Kidney epithelial cell (primary cell): ENCODE measurements around the gene CFAP52. TPM values are rescaled to one million over a fixed set of nuclear protein-coding genes. Genes with fewer than 3 reads are reported as not detected.
"Not testable (repeated sequence)": the region's sequence is repeated elsewhere in the genome, so short reads cannot be mapped to it uniquely, and the experiment has no call there.

Source experiments
- DNase-seq: peaks from one replicate; pipeline ENCODE4 v3.0.0-alpha.2; 2010; ENCODE audit warnings: low read depth
- H3K27me3 ChIP-seq: 2 replicates; pipeline ENCODE4 v1.6.0; 2011; ENCODE audit warnings: low read length; ENCODE audit not compliant: control insufficient read depth, insufficient read depth
- H3K36me3 ChIP-seq: 2 replicates; pipeline ENCODE4 v1.5.1; 2011; ENCODE audit warnings: low read length; ENCODE audit not compliant: control insufficient read depth, insufficient read depth
- H3K4me3 ChIP-seq: 2 replicates; pipeline ENCODE4 v1.5.1; 2011; ENCODE audit warnings: low read depth, mild to moderate bottlenecking, control low read depth, low read length
- total RNA-seq: library from RNA; depleted of rRNA; stranded (reverse); fragments of >200 nt; gene quantifications from 2 replicates; pipeline ENCODE4 v1.2.3, GENCODE V29; 2015
- TF ChIP-seq, protein P1 (sequence below): IDR thresholded peaks from 2 replicates; pipeline ENCODE4 v1.5.1; 2011; ENCODE audit warnings: mild to moderate bottlenecking, moderate library complexity, low read length, control low read depth, inconsistent platforms; ENCODE audit not compliant: insufficient read depth, poor library complexity, severe bottlenecking

CFAP52 gene
- total RNA-seq, 1 donor from 2014 or later: not detected

DNA sequence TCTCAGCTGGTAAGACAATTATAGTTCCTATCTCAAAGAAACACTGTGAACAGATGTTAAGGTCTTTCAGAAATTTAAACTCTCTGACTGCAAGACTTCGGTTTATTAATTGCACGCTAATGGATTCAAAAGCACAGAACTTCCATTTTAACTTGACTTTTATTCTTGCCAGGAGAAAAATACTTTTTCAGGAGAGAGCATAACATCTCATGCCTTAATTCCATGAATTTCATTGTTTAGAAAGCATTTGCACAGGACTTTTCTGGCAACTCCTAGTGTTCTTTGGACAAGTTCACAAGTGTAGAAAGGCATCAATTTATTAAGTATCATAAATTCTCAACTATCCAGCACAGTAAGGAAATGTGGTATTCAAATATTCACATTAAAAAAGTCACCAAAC lies 23.3 kb upstream of the CFAP52 start:
- TF ChIP-seq, protein P1, sequence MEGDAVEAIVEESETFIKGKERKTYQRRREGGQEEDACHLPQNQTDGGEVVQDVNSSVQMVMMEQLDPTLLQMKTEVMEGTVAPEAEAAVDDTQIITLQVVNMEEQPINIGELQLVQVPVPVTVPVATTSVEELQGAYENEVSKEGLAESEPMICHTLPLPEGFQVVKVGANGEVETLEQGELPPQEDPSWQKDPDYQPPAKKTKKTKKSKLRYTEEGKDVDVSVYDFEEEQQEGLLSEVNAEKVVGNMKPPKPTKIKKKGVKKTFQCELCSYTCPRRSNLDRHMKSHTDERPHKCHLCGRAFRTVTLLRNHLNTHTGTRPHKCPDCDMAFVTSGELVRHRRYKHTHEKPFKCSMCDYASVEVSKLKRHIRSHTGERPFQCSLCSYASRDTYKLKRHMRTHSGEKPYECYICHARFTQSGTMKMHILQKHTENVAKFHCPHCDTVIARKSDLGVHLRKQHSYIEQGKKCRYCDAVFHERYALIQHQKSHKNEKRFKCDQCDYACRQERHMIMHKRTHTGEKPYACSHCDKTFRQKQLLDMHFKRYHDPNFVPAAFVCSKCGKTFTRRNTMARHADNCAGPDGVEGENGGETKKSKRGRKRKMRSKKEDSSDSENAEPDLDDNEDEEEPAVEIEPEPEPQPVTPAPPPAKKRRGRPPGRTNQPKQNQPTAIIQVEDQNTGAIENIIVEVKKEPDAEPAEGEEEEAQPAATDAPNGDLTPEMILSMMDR: no peak
- H3K27me3 ChIP-seq: no peaks in the 10 kb centered on the region
- DNase-seq: no peak
- H3K4me3 ChIP-seq: no peak overlapping the region
- no peaks in the 10 kb centered on the region for H3K36me3 ChIP-seq

DNA sequence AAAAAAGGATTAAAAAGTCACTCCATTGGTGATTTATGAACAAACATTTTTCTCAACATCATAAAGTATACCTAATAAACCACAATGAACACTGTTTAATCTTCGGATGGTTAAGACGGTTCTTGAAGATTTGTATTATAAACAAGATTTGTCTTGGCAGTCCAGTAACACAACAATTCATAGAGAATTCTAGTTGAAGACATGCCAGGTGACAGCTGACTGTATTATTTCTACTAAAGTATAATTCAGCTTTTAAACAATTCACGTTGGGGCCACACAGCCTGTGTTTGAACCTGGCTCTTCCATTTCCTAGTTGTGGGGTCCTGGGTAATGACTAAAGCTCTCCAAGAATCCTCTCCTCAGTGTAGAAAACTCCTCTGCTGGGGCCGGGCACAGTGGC lies 22.8 kb upstream of the CFAP52 start:
- no peak for DNase-seq
- Histone ChIP-seq H3K36me3 (no peaks in the 10 kb centered on the region), H3K4me3 (no peak overlapping the region), H3K27me3 (no peaks in the 10 kb centered on the region)
- TF ChIP-seq, protein P1: no peak

DNA sequence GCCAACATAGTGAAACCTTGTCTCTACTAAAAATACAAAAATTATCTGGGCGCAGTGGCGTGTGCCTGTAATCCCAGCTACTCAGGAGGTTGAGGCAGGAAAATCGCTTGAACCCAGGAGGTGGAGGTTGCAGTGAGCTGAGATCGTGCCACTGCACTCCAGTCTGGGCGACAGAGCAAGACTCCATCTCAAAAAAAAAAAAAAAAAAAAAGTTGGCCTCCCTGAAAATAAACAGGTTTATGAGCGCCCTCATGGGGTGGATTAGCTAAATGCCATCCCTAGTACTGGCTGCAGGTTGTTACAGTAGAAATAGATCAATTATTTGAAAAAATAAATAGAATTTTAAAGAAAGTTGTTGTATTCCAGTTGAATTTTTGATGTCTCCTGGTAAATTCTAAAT lies 21.7 kb upstream of the CFAP52 start:
- TF ChIP-seq, protein P1: peak; percentile 44
- not testable (repeated sequence) for H3K36me3 ChIP-seq, H3K4me3 ChIP-seq, DNase-seq, H3K27me3 ChIP-seq

DNA sequence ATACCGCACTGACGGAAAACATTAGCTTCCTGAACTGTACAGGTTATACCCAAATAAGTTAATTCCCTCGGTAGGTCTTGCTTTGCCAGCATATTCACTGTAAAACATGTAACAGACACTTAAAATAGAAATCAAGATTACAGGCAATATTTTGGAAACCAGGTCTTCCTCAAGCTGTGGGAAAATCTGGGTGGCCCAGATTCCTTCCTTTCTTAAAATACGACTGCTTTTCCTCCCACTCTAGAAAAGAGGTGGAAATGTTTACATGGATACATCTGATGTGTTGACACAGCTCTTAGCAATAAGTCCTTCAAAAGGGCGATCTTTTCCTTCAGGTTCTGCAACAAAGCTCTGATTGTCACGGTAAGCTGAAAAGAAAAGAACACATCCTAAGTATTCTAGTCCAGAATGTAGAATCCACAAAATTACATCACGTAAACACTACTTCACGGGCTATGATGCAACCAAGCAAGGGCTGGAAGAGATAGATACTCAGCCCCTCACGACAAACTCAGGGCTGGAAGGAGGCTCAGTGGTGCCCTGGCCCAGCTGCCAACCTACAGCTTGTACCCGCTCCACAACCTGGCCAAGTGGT lies 19.2 kb upstream of the CFAP52 start:
- DNase-seq: no peak
- H3K36me3 ChIP-seq: no peaks in the 10 kb centered on the region
- H3K4me3 ChIP-seq: no peak overlapping the region
- TF ChIP-seq, protein P1: no peak
- no peaks in the 10 kb centered on the region for H3K27me3 ChIP-seq

DNA sequence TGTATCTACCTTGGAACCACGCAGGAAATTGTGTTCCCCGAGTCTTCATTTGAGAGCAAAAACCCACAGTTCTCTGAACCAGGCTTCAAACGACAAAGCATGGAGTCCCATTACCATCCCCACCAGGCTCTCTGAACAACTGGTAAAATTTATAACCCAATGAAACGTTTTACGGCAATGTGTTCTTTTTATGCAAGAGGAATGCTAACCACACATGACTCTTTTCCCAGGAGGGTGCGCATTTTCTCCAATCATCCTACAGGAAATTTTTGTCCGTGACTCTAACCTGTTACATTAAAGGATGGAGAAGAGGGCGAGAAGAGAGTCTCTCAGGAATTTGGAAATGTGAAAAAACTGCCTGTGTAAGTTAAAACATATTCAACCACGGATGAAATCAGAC lies 18.6 kb upstream of the CFAP52 start:
- no peak overlapping the region for H3K4me3 ChIP-seq
- TF ChIP-seq, protein P1: no peak
- no peaks in the 10 kb centered on the region for H3K36me3 ChIP-seq
- no peak for DNase-seq
- H3K27me3 ChIP-seq: no peaks in the 10 kb centered on the region

DNA sequence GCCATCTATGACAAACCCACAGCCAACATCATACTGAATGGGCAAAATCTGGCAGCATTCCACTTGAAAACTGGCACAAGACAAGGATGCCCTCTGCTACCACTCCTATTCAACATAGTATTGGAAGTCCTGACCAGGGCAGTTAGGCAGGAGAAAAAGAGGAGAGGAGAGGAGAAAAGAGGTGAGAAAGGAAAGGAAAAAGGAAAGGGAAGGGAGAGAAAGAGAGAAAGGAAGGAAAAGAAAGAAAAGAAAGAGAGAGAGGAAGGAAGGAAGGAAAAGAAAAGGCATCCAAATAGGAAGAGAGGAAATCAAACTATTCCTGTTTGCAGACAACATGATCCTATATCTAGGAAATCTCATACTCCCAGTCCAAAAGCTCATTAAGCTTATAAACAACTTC lies 12.3 kb upstream of the CFAP52 start:
- no peaks in the 10 kb centered on the region for H3K36me3 ChIP-seq
- no peak for DNase-seq
- H3K27me3 ChIP-seq: no peaks in the 10 kb centered on the region
- H3K4me3 ChIP-seq: no peak overlapping the region
- TF ChIP-seq, protein P1: no peak
